SIG-M5 (cell line): ENCODE data around the gene GADD45G.

Experiments used
- DNase-seq: peaks from one replicate; lab custom pipeline; 2025; lab: John Stamatoyannopoulos, UW

GADD45G gene

DNA sequence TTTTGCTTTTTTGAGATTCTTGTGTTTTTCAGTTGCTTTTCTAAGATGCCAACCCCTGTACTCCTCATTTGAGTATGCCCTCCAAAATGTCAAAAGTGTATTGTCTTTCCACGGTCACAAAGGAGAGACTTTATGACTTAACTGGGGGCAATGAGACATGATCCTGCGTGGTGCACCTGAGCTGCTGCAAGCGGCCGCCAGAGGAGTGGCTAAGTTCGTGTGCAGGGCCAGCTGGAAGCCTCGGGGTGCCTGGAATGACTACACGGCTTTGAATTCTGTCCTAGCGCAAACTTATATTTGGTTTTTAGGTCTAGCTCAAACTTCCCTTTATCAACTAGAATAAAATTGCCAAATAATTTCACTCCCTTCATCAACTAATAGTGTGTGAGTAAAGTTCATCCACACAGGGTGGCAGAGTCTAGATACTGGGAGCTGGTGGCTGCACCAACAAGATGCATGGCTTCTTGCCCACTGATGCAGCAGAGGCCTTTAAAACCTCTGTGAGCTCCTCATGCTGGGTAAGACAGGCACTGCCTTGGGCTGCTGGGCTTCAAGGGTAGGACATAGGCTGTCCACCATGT lies 4.7 kb downstream of the GADD45G start:
- DNase-seq, result no peak

DNA sequence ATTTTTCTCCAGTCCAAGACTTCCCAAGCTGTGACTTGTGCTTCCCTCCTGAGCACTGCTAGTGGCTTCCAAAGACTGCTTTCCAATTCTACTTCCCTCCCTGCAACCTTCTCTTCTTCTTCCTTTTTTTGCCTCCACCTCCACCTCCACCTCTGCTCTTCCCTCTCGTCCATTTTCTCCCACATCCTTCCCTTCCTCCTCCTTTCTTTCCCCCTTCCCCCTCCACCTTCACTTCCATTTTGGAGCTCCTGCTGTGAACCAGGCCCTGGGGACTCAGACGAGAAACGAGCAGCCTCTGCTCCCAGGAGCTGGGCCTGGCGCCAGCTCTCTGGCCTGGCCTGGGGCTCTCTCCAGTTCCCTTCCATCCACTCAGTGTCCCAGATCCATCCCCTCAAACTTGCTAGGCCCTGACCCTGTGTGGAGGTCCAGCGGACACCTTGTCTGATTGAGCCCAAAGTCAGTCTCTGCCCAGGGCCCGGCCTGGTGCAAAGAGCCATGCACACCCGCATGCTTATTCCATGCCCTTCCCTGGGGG lies 5.6 kb downstream of the GADD45G start:
- no peak for DNase-seq

DNA sequence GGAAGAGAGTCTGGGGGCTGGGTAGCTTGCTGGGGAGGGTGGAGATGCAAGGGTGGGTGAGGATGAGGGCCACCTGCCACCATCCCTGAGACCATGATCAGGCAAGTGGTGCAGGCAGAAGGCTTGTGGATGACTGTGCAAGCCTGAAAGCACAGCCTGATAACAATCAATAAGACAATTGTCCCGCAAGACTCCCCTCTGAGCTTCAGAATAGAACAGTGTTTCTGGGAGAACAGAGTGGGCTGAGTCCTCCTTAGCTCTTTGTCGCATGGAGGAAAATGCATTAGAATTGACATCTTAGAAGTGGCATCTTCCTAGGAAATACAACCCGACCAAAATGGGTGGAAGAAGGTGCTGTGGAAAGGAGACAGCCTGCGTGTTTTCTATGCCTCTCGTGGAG lies 6.6 kb downstream of the GADD45G start:
- no peak for DNase-seq

DNA sequence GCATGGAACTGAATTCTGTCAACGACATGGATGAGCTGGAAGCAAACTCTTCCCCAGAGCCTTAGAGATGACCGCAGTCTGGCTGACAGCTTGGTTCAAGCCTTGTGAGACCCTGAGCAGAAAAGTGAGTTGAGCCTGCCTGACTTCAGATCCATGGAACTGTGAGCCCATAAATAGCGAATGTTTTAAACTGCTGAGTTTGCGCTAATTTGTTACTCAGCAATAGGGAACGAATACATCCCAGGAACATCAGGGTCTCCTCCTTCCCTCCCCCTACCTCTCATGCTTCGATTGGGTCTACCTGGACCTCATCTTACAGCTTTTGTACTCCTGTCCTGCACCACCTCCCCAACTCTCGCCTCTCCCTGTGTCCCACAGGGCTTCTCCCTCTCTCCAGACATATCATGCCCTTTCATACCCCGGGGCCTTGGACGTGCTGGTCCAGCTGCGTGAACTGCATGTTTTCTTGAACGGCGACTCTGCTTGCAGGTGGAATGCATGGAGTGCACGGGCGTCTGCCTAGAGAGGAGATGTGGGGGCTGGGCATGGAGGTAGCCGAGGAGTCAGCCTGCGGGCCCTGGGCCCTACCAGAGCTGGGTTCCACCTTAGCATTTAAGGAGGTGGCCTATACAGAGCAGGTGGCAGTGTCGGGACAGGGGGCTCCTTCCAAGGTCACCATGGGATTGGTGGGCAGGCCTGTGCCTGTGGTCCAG lies 7.9 kb downstream of the GADD45G start:
- no peak for DNase-seq

DNA sequence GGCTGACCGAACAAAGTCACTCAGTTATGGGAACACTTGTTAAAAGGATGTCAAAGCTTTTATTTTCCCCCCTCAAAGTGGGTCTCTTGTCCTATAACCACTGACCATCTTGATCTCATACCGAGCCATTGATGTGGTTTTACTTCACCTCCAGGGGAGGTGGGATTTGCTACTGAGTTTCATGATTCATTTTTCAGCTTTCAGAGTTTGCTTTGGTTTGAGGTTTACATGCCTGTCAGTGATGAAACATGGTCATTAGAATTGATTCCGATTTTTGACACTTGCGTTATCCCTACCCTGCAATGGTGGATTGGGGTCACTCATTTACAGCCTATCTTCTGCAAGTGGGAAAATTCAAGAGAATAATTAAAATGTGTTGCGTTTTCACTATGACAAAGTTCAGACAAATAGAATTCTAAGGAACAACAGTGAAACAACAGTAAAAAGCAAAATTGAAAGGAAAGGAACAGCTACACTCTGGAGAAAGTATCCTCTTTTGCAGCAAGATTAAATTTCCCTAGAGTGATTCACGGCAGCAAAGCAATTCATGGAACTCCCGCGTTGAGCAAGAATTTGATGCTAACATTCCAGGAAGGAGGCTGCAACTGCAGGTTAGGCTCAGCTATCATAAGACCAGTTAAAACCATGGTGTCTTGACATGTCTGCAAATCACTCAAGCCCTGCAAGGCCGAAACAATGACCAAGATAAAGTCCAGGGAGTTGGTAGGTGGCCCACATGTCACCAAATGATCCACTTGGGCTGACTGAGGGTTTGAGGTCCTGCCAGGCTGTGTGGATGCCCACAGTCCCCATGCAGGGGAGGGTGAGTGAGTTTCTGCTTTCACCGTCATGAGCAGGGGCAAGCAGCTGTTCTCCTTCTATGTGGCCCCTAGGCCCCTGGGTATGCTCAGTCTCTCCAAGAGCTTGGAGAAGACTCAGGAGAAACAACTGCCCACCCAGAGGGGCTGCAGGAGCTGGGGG lies 9.4 kb downstream of the GADD45G start:
- DNase-seq, result no peak

DNA sequence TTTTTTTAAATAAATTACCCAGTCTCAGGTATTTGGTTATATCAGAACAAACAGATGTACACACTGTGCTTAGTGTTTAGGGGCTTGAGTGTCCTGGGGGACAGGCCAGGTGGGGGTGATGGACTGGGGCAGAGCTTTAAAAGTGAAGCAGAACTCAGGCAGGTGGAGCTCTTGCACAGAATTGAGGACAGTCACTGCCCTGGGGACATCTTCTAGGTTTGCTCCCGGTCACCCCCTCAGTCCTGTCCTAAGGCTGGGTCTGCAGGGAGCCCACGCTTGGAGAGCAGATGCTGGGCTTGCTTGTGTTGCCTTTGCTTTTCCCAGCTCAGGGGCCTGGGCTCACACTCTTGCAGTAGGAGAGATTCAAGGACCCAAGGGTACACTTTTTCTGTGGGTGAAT lies 10.8 kb downstream of the GADD45G start:
- no peak for DNase-seq

DNA sequence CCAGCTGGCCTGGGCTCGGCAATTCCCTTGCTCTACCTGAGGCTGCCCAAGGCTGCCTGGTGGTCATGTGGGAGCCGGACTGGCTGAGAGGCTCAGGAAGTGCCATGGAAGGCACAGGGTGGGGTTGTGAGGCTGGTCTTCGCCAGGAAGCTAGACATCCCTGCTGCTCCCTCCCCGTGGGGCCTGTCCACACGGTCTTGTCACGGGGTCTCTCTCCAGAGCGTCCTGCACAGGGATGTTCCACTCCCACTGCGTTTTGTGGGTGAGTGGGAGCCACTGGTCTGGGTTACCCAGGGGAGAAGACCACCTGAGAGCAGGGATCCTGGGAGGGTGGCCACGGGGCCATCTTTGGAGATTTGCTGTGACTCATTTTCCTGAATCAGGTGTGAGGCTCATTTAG lies 11.6 kb downstream of the GADD45G start:
- DNase-seq, result no peak

DNA sequence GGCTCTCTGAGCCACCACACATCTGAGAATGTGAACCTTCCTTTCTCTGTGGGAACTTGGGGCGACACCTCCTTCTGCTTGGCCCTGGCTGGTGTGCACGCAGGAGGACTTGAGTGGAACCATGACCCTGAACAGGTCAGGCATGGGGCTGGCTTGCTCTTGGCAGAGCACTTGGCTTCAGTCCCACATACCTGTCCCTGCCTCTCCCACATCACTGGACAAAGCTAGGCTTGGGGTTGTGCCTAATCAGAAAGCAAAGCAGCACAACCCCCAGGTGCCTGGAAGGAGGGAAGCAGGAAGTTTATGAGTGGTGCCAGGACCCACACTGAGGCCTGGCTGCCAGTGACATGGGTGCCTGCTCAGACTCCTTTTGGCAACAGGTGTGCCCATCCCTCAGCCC lies 13.2 kb downstream of the GADD45G start:
- no peak for DNase-seq

DNA sequence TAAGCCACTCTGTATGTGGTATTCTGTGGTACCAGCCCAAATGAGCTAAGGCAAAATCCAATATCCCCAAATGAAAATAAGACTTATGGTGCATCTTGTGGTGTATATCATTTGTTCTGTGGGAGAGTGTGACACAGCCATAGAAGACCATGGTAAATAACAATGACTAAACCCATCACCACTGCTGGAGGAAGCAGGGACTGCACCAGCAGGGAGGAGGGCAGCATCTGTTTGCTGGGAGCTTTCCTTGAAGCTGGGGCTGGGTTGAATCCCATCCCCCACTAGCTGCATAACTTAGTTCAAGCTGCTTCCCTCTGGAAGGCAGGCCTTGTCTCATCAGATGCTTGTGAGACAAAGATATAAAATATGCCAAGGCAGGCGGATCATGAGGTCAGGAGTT lies 14.2 kb downstream of the GADD45G start:
- DNase-seq, result no peak

DNA sequence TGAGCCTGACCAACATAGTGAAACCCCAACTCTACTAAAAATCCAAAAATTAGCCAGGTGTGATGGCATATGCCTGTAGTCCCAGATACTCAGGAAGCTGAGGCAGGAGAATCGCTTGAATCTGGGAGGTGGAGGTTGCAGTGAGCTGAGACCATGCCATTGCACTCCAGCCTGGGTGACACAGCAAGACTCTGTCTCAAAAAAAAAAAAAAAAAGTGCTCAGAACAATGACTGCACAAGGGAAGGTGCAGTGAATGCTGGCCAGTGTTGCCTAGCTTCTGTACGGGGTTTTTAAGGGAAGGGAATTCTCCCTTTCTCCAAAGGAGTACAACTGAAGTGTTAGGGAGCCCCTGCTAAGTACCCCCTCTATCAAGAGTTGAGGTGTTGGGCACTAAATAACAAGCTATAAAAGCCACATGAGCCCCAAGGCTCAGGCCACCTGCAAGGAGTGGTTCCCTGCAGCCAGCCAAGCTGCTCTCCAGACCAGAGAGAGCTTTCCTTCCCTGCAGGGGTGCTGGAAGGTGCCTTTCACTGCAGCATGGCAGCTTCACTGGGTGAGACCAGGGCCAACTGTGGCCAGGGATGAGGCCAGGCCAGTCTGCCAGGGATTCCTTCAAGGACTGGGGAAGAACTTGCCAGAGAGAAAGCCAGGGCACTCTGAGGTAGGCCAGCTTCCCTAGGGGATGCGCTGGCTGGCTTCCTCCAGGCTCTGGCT lies 14.8 kb downstream of the GADD45G start:
- DNase-seq, result no peak

DNA sequence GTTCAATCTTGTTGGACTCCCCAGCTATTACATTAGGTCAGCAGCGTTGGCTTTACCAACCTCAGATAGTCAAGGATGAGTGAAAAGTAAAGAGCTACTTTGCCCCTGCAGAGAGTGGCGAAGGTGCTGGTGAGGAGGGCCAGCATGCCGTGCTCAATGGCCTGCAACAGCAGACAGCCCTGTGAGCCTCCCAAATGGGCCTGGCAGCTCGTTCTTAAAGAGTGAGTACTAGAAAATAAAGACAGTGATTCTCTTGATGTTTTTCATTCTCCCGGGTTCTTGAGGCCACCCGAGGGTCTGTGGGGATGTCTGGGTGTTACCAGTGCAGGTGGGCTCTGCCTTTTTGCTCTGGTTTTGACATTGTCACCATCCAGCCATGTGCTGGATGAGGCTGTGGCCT lies 16.2 kb downstream of the GADD45G start:
- DNase-seq, result no peak

DNA sequence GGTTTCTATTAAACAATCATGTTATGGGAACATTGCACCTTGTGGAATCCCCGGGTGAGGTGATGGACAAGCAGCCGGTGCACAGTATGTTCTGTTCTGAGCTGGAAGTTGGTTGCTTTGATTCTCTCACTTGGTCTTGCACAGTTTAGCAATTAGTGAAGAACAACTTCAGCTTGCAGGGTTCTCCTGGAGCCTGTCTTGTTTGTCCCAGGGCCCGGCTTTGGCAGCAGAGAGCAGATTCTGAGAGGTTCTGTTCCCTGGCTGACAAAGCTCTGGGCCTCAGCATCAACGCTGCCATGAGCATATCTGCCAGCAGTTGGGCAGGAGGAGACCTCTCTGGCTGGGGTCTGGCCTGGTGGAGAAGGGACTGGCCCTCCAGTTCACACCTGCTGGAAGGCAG lies 16.9 kb downstream of the GADD45G start:
- no peak for DNase-seq

DNA sequence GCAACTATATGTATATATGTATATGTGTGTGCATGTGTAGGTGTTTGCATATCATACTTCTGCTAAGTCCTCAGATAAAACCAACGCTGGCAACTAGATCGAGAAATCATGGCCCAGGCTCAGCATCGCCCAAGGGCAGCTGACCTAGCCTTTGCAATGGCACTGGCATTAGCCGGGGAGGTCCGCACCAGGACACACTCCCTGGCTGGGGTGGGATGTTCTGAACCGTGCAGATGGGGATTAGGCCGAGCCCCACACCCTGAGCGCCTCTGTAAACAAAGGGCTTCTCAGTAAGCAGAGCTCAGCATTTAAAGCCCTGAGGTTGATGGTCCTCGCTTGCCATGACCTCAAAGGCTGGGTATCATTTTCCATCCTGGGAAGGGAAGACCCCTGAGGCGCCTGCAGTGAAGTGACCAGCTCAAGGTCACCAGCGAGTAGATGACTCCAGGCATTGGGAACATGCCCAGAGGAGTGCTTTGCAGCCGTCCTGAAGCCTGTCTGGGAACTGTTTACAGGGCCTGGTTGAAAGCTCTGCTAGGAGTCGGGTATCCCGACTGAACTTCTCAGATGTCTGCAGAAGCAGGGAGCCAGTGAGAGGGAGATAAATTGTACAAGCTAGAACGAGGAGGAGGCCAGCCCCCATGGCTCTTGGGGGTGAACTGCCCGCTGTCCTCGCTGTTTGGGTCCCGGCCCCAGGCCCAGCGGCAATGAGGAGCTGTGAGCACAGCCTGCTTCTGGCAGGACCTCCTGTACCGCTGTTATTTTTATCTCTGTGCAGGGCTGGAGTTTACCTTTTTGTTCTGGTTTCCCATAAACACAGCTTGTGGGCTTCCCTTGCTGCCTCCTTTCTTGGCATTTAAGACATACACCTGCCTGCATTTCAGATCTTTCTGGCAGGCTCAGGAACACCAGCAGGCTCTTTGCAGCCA lies 18.4 kb downstream of the GADD45G start:
- no peak for DNase-seq

DNA sequence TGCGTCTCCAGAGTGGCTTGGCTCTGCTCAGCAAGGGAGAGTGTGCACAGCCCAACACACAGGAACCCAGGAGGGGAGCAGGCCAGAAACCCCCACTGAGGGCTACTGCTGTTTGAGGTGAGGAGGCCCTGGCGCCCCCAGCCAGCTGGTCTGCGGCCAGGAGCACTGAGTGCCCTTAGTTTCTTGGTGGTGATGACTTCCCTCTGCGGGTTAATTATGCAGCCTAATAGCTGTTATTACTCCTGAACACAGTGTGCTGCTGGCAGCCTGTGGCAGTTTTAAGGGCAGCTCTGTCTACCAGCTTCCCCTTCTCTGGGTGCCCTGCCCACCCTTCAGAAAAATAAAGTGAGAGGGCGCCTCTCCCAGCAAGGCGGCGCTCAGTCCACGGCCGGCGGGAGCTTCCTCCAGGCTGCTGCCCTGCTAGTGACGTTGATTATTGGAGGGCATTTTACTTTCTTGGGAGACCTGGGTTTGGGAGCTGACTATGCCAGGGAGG lies 19.2 kb downstream of the GADD45G start:
- DNase-seq, result no peak

DNA sequence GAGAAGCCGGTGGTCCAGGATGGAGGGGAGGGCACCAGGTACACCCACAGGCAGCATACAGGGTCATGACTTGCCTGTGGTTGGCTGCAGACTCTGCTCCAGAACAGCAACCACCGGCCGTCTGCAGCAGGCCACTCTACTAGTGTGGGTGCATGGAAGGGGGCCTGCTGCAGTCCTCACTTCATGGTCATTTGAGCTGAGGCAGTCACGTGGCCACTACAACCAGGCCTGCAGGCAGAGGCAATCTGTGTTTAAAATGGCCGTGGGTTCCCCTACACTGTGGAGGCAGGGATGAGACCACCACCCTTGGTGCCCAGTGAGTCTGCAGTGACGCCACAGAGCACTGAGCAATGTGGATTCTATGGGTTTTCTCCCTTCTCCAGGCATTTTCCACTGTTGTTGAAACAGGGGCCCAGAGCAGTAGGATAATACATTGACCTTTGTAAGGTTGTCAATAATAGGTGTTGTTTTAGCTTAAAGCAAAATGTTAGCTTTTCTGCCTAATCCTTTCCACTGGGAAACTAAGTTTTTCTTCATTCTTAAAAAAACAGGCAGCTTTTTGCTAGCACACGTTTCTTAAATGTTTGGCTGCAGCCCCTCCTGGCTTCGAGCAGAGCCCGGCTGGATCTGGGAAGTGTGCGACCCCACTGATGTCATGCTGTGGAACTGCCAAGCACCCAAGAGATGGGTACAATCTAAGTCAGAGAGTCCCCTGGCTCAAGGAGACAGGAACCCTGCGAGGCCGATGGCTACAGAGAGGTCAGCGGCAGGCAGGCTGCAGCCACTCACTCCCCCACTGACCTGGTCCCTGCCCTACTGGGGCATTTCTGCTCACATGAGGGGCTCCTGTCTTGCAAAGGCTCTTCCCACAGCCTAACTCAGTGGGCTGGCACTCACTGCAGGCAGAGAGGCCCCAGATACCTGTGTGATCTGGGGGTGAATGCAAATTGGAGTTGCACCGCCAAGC lies 21.2 kb downstream of the GADD45G start:
- no peak for DNase-seq

DNA sequence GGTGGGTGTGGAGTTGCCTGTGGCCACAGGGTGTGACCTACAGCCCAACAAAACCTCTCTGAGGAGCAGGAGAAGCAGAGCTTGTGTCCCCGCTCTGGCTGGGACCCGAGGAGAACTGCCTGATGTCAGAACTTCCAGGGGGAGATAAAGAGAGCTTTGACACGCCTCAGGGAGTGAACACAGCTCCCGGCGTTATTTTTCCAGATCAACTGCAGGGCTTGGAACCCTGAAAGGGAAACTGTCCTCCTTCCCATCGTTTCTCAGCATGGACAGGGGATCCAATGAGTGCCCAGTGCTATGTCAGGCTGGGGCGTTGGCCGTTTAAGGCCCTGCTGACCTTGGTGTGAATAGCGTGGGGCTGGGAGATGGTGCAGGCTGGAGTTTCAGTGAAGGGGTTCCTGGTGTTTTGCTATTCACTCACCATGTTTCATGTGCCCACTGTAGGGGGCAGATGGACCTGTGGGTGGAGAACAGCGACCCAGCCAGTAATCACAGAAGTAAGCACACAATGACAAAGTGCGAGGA lies 22.0 kb downstream of the GADD45G start:
- DNase-seq, result no peak

DNA sequence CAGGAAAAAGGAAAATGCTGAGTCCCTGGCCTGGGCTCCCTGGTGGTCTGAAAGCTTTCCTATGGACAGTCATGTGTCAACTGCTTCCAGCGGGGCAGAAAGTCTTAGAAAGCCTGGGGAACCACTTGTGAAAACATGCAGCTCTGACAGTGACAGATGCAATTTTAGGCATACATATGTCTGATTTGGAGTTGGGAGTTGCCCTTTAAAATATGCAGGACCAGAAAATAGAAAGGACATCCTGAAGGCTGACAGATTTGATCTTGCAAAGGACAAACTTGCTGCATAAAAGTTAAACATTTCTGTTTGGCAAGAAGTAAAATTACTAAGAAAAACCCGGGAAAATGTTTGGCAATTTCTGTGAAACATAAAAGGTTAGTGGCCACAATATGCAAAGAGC lies 23.8 kb downstream of the GADD45G start:
- DNase-seq, result no peak

DNA sequence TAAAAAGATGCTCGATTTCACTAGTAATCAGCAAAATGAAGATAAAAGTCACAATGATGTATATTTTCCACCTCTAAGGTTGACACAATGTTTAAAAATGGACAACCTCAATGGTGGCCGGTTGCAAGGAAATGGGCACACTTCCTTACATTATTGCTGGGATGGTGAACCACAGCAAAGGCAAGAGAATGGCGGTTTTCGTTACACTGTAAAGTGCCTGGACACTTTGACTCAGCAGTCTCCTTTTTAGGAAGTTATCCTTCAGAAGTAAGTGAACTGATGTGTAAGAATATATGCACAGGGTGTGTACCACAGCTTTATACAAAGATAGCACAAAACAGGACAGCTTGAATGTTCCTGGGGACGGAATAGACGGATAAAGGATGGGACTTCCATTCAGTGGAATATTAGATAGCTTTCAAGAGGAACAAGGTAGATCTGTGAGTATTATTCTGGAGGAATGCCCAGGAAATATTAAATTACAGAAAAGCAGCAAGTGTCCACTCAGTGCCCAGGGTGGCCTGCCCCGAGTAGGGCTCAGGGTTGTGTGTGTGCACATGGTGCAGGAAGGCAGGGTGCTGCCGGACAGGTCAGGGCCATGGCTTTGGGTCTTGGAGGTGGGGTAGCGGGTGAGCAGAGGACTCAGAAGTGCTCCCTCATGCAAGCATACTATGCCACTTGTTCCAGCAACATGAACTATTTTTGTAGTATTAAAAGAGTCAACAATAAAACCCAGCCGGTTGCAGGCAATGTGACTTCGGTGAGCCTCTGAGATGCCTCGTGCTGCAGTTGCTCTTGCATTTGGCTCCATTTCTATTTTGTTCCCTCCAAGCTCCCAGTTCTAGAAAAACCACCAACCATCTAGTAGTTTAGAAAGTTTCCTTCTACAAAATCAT lies 24.5 kb downstream of the GADD45G start:
- DNase-seq, result no peak
